HTR-8/SVneo (cell line): ENCODE data around the gene TMEM181.
"Not testable (repeated sequence)": the region's sequence is repeated elsewhere in the genome, so short reads cannot be mapped to it uniquely, and the experiment has no call there.

ENCODE experiments used
- DNase-seq: peaks from one replicate; pipeline ENCODE4 v3.0.0; 2011; ENCODE audit warnings: low spot score, mixed read lengths; ENCODE audit not compliant: insufficient read length
- FAIRE-seq: peaks from 2 replicates; lab custom pipeline; 2011; peaks lifted over from hg19 to GRCh38; lab: Jason Lieb, UNC

Gene TMEM181

DNA sequence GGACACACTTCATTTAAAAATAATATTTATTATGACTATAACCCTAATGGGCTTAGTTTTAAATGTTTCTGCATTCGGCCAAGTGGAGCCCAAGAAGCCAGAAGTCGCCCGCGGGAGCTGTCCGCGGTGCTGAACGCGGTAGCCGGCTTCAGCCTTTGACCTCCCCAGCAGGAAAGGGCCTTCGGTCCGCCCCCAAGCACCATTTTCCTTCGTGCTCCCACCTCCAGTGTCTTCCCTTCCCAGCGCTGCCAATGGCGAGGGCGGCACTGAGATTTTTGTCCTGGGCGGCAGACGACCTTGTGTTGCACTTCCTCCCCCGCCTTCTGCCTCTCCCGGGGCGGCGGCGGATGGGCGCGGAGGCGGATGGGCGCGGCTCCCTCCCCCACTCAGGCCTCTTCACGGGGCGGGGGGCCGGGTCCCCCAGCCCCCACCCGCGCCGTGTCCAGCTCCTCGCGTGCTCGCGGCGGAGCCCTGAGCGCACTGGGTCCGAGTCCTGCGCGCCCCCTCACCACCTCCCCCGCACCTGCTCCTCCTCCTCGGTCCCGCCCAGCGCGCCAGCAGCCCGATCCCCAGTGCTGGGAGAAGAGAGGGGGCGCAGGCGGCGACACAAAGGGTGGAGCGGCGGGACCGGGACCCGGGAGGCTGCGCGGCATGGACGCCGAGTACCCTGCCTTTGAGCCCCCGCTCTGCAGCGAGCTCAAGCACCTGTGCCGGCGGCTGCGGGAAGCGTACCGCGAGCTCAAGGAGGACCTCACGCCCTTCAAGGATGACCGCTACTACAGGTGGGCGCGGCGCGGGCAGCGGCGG is 23.6 kb upstream of the TMEM181 start:
- FAIRE-seq (peak; percentile 63), DNase-seq (peak; percentile 74)

GRCh38 chr6:158536891-158537798 is 22.7 kb upstream of the TMEM181 start:
- DNase-seq (no peak), FAIRE-seq (no peak)

DNA sequence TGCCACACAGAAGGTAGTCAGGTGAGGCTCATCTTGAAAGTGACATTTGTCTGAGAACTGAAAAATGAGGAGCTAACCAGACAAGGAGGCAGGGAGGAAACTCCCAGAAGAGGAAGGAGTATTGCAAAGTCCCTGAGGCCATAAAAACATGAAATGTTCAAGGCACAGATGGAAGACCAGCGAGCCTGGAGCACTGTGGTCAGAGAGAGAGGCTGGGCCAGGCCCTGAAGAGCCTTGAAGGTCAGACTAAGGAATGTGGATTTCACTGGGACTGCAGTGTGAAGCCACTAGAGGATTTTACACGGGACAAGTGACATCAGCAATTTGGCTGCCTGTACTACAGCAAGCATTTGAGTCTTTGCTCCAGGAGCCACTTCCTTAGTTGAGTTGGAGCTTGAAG is 21.1 kb upstream of the TMEM181 start:
- FAIRE-seq, result no peak

GRCh38 chr6:158539413-158539812 is 20.5 kb upstream of the TMEM181 start:
- DNase-seq, result no peak
- no peak for FAIRE-seq

More for the DNA sequence above, 21.1 kb upstream of the TMEM181 start:
- no peak for DNase-seq

GRCh38 chr6:158539881-158540280 is 20.0 kb upstream of the TMEM181 start:
- FAIRE-seq, result no peak
- DNase-seq, result no peak

- FAIRE-seq (no peak), DNase-seq (no peak)
These were observed 16.2 kb upstream of the TMEM181 start for GRCh38 chr6:158543606-158544185.

- no peak for DNase-seq
- no peak for FAIRE-seq
These were observed 15.5 kb upstream of the TMEM181 start for GRCh38 chr6:158544428-158544827.

GRCh38 chr6:158545043-158545966 is 14.6 kb upstream of the TMEM181 start:
- FAIRE-seq, result no peak

GRCh38 chr6:158548418-158549161 is 11.3 kb upstream of the TMEM181 start:
- FAIRE-seq (no peak), DNase-seq (no peak)

More at GRCh38 chr6:158545043-158545966, 14.6 kb upstream of the TMEM181 start:
- DNase-seq, result no peak

DNA sequence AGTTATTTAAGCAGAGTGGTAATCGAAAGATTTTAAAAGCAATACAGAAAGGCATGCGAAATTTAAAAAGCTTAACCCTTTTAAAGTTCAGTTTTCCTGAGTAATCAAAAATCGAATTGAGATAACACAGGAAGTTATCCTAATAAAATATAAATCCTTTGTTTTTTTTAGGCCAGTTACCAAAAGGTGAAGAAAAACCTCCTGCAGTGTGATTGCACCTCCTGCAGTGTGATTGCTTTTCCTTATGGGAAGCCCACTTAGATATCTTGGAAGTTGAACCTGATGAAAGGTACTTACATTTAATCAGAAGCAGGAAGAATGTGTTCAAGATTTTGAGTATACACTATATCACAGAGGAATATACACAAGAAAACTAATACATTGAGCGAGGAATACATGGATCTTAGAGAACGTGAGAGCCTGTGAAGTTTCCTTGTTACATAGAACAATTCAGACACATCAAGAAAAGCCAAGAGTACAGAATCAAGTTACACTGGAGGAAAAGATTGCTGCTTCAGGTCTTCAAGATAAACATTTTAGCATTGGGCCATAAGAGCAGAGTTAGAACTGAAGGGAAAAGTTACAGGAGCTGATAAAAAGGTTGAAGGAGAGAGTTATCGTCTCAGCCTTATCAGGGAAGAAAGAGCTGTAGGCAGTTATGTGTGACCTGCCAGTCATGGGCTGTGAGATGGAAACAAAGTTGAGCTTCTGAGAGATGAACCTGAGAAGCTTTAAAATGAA is 7.7 kb upstream of the TMEM181 start:
- FAIRE-seq, result no peak

DNA sequence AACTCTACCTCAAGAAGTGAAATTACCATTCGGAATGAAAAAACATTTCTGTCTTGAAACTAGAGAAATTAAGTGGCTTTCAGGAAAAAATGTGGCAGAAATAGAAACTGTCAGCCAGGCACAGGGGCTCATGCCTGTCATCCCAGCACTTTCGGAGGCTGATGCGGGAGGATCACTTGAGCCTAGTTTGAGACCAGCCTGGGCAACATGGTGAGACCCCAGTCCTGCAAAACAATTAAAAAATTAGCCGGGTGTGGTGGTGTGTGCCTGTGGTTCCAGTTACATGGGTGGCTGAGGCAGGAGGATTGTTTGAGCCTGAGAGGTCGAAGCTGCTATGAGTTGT is 7.1 kb upstream of the TMEM181 start:
- no peak for DNase-seq
- no peak for FAIRE-seq

More for the DNA sequence above, 7.7 kb upstream of the TMEM181 start:
- no peak for DNase-seq

- DNase-seq, result no peak
- FAIRE-seq, result no peak
These were observed 5.1 kb upstream of the TMEM181 start for GRCh38 chr6:158554611-158555361.

DNA sequence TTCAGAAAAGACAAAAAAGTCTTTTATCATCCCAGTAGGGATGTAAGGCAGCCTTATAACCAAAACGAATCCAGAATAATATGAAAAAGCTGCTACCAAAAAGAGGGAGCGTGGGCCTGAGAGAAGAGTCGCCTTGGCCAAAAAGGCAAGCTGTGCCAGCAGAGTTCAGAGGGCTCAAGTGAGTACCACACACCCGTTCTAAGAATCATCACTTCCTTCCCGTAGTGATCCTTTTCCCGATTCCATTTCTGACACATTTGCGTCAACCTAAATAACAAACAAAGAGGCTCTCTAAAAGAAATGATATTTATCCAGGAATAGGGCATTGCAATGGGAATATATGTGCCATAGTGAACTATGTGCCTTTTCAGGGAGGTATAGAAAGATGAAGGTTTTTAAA is 3.8 kb upstream of the TMEM181 start:
- DNase-seq, result no peak
- no peak for FAIRE-seq

DNA sequence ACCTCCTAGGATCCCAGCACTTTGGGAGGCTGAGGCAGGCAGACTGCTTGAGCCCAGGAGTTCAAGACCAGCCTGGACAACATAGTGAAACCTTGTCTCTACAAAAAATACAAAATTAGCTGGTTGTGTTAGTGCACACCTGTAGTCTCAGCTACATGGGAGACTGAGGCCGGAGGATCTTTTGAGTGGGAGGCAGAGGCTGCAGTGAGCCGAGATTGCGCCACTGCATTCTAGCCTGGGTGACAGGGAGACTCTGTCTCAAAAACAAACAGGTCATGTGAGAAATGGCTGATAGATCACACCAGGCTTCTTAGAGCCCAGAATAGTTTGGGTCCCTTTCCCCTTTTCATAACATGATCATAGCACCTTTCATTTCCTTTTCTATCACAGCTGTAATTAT is 2.8 kb upstream of the TMEM181 start:
- not testable (repeated sequence) for FAIRE-seq, DNase-seq

GRCh38 chr6:158557927-158558326 is 2.0 kb upstream of the TMEM181 start:
- no peak for FAIRE-seq
- DNase-seq, result no peak

GRCh38 chr6:158558415-158559306 is 1.2 kb upstream of the TMEM181 start:
- FAIRE-seq (no peak), DNase-seq (no peak)
